IgD-negative memory B cell (primary cell): ENCODE measurements around the gene CTXND1. TPM values are rescaled to one million over a fixed set of nuclear protein-coding genes. Genes with fewer than 3 reads are reported as not detected.
"Not testable (repeated sequence)": the region's sequence is repeated elsewhere in the genome, so short reads cannot be mapped to it uniquely, and the experiment has no call there.

Experiments used
- H3K27ac Mint-ChIP-seq, 3 donors: one replicate each; pipeline ENCODE4 v1.8.0; 2020 to 2022; ENCODE audit warnings: mild to moderate bottlenecking in 3 of 3, mixed read lengths in 3 of 3, moderate library complexity in 1 of 3
- H3K27me3 Mint-ChIP-seq: one replicate; pipeline ENCODE4 v1.8.0; 2021; ENCODE audit warnings: mixed read lengths
- H3K36me3 Mint-ChIP-seq: one replicate; pipeline ENCODE4 v1.8.0; 2020; ENCODE audit warnings: mild to moderate bottlenecking, mixed read lengths
- H3K4me1 Mint-ChIP-seq, 3 donors: one replicate each; pipeline ENCODE4 v1.8.0; 2020 to 2022; ENCODE audit warnings: mixed read lengths in 3 of 3, mild to moderate bottlenecking in 1 of 3
- H3K4me3 Mint-ChIP-seq, 4 donors: one replicate each; pipeline ENCODE4 v1.8.0; 2020 to 2022; ENCODE audit warnings: mild to moderate bottlenecking in 4 of 4, mixed read lengths in 4 of 4, moderate library complexity in 3 of 4
- H3K9me3 Mint-ChIP-seq, 3 donors: one replicate each; pipeline ENCODE4 v1.8.0; 2020 to 2021; ENCODE audit warnings: mixed read lengths in 3 of 3, mild to moderate bottlenecking in 1 of 3
- polyA plus RNA-seq: library from polyadenylated mRNA; unstranded; fragments of 300-500 nt; fragmentation: Illumina TruSeq; gene quantifications from one replicate; pipeline ENCODE4 v1.2.3, GENCODE V29; 2021

CTXND1 gene
- polyA plus RNA-seq, 1 donor from 2014 or later = 0.04 TPM

DNA sequence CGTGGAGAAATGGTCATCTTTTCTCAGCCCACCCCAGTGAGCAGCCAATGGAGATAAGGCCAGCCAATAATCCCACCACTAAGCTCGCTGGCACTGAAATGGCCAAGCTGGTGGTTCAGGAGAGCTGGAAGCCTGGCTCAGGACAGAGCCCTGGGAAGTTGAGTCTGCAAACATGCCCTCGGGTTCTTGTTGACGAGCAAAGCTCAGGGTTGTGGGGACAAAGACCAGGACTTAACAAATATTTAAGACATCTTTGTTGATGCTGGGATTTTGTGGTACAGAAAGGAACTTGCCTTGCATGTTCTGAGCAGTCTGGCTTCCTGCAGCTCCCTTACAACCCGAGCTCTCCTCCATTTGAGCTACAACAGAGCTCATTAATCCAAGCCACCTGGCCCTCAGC is 94.8 kb downstream of the CTXND1 start:
- no peak overlapping the region for H3K4me3 Mint-ChIP-seq
- peaks cover 20 to 24% (median 21%) of the 10 kb centered on the region in 3 donors for H3K4me1 Mint-ChIP-seq
- H3K27me3 Mint-ChIP-seq = no peaks in the 10 kb centered on the region
- peaks cover 4% of the 10 kb centered on the region for H3K36me3 Mint-ChIP-seq
- H3K9me3 Mint-ChIP-seq = no peaks in the 10 kb centered on the region
- H3K27ac Mint-ChIP-seq = no peak overlapping the region

DNA sequence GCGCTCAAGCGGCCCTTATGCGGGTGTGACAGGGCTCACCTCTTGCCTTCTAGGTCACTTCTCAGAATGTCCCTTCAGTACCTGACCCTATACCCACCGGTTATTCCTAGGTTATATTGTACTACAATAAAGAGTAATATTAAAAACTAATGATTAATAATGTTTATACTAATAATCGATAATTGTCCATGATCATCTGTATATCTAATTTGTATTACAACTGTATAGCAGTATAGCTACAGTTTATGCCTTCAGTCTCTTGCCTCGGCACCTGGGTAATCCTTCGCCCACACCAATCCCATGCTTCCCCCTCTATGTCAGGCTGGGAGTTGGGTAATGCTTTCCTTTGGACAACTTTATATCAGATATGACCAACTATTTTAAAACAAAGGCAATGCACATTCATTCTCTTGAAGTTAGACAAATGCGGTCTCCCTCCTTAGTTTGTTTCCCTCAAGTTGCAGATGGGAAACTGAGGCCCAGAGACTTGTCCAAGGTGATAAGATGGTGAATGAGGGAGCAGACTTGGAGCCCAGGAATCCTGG is 95.8 kb downstream of the CTXND1 start:
- H3K4me1 Mint-ChIP-seq = peaks cover 20 to 27% (median 27%) of the 10 kb centered on the region in 3 donors
- H3K9me3 Mint-ChIP-seq = no peaks in the 10 kb centered on the region
- peaks cover under 1% of the 10 kb centered on the region for H3K36me3 Mint-ChIP-seq
- peak overlapping the region in 1 of 4 donors; percentile 96 for H3K4me3 Mint-ChIP-seq
- H3K27me3 Mint-ChIP-seq = no peaks in the 10 kb centered on the region
- H3K27ac Mint-ChIP-seq = no peak overlapping the region

GRCh38 chr15:80155378-80156175 is 96.4 kb downstream of the CTXND1 start:
- not testable (repeated sequence) for H3K27me3 Mint-ChIP-seq, H3K9me3 Mint-ChIP-seq, H3K27ac Mint-ChIP-seq, H3K36me3 Mint-ChIP-seq
- peak overlapping the region in 1 of 4 donors; percentile 96 for H3K4me3 Mint-ChIP-seq
- H3K4me1 Mint-ChIP-seq = peaks cover 14 to 21% (median 20%) of the 10 kb centered on the region in 3 donors

GRCh38 chr15:80155001-80155377 is 97.0 kb downstream of the CTXND1 start:
- Mint-ChIP-seq H3K36me3 (no peaks in the 10 kb centered on the region), H3K9me3 (no peaks in the 10 kb centered on the region), H3K4me3 (peak overlapping the region in 2 of 4 donors; percentile 63 to 96)

GRCh38 chr15:80154336-80154735 is 97.7 kb downstream of the CTXND1 start:
- no peaks in the 10 kb centered on the region for H3K9me3 Mint-ChIP-seq
- no peaks in the 10 kb centered on the region for H3K36me3 Mint-ChIP-seq
- H3K4me3 Mint-ChIP-seq = peak overlapping the region in 2 of 4 donors; percentile 63 to 96
- no peak overlapping the region for H3K27ac Mint-ChIP-seq
- peaks cover 10 to 16% (median 15%) of the 10 kb centered on the region in 3 donors for H3K4me1 Mint-ChIP-seq
- H3K27me3 Mint-ChIP-seq = no peaks in the 10 kb centered on the region

More at GRCh38 chr15:80155001-80155377, 97.0 kb downstream of the CTXND1 start:
- Mint-ChIP-seq H3K27ac (peak overlapping the region in 1 of 3 donors; percentile 59), H3K27me3 (no peaks in the 10 kb centered on the region), H3K4me1 (peaks cover 11 to 18% (median 15%) of the 10 kb centered on the region in 3 donors)

- peak overlapping the region in 1 of 3 donors; percentile 35 for H3K27ac Mint-ChIP-seq
- peak overlapping the region in 3 of 4 donors; percentile 32 to 96 (median 94) for H3K4me3 Mint-ChIP-seq
- no peaks in the 10 kb centered on the region for H3K27me3 Mint-ChIP-seq
- peaks cover 9 to 15% (median 14%) of the 10 kb centered on the region in 3 donors for H3K4me1 Mint-ChIP-seq
- H3K9me3 Mint-ChIP-seq = no peaks in the 10 kb centered on the region
- H3K36me3 Mint-ChIP-seq = no peaks in the 10 kb centered on the region
Measured at GRCh38 chr15:80153900-80154299, 98.1 kb downstream of the CTXND1 start.

DNA sequence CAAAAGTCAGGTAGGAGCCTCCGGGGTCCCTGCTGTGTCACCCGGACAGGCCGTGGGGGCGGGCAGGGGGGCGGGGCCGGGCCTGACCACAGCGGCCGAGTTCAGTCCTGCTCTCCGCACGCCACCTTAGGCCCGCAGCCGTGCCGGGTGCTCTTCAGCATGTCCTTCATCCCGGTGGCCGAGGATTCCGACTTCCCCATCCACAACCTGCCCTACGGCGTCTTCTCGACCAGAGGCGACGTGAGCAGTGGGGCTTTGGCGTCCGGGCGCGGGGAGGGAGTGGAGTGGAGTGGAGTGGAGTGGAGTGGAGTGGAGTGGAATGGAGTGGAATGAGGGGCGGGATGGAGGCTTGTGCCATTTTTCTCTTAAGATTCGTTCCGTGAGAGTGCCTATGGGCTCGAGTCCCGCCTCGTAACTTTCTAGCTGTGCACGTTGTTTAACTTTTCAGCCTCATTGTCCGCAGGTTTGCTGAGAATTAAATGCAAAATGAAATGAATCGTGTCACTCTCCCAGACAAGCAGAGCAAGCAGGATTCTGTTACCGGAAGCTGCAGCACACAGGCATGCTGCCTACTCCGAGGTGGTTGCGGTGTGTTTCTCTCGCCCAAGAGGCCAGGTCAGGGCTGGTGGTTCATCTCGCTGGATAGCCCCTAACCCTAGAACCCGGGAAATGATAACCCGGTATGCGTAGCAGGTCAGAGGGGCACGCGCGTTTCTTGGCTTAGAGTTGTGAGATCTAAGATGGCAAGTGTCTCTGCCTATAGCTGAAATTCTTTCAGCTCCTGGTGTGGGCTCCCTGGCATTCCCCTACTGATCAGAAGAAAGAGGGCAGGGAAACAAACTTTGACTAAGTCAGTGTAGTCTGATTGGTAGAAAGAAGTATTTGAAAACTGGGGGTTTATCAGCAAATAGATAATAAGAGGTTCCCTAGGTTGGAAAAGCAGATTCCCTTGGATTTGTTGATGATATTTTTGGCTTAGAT is 98.8 kb downstream of the CTXND1 start, which contains the start of gene FAH:
Gene FAH (plus strand): TSS at position 104 of the 981 bp plus-strand sequence. CDS start 56 bp downstream, at position 160.
- H3K36me3 Mint-ChIP-seq = no peaks in the 10 kb centered on the region
- no peaks in the 10 kb centered on the region for H3K27me3 Mint-ChIP-seq
- H3K4me1 Mint-ChIP-seq = peaks cover 9 to 15% (median 14%) of the 10 kb centered on the region in 3 donors
- peak within 1 kb of the TSS; percentile 35 to 93 (median 39) for H3K27ac Mint-ChIP-seq
- no peaks in the 10 kb centered on the region for H3K9me3 Mint-ChIP-seq
- peak within 1 kb of the TSS; percentile 84 to 96 (median 95) for H3K4me3 Mint-ChIP-seq

DNA sequence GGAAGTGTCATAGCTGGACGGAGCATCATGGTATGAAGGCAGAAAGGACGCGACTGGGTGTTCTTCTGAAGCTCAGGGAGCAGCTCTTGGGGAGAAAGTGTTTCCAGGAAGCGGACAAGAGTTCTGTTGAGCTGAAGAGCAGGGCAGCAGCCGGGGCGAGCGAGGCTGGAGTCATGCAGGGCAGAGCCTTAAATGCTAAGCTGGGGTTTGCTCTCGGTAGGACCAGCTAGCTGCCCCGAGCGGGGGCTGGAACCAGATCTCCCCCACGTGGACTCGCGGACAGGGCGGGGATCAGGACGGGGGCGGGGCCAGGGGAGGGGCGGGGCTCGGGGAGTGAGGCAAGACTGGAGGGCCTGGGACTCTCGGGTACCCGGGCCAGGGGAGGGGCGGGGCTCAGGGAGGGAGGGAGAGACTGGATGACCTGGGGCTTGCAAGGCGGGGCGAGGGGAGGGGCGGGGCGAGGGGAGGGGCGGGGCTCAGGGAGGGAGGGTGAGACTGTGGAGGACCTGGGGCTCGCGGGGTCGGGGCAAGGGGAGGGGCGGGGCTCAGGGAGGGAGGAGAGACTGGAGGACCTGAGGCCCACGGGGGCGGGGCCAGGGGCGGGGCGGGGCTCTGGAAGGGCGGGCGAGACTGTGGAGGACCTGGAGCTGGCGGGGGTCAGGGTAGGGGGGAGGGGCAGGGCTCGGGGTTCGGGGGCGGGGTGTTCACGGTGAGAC is 99.7 kb downstream of the CTXND1 start:
- Mint-ChIP-seq H3K9me3 (no peaks in the 10 kb centered on the region), H3K27me3 (no peaks in the 10 kb centered on the region), H3K36me3 (no peaks in the 10 kb centered on the region), H3K27ac (peak overlapping the region in 2 of 3 donors; percentile 29 to 39), H3K4me1 (peaks cover 9 to 15% (median 14%) of the 10 kb centered on the region in 3 donors), H3K4me3 (peak overlapping the region; percentile 84 to 96 (median 90))

- Mint-ChIP-seq H3K36me3 (no peaks in the 10 kb centered on the region), H3K4me1 (peaks cover 9 to 15% (median 14%) of the 10 kb centered on the region in 3 donors), H3K9me3 (peaks cover 0 to 4% (median 0%) of the 10 kb centered on the region in 3 donors), H3K4me3 (peak overlapping the region in 3 of 4 donors; percentile 81 to 91 (median 87)), H3K27me3 (no peaks in the 10 kb centered on the region), H3K27ac (no peak overlapping the region)
Measured at GRCh38 chr15:80151576-80151975, 100.4 kb downstream of the CTXND1 start.

GRCh38 chr15:80151148-80151547 is 100.9 kb downstream of the CTXND1 start:
- Mint-ChIP-seq H3K27ac (no peak overlapping the region), H3K27me3 (no peaks in the 10 kb centered on the region)

More at GRCh38 chr15:80151148-80151547, 100.9 kb downstream of the CTXND1 start:
- Mint-ChIP-seq H3K9me3 (peaks cover 0 to 8% (median 0%) of the 10 kb centered on the region in 3 donors), H3K36me3 (no peaks in the 10 kb centered on the region), H3K4me3 (peak overlapping the region in 3 of 4 donors; percentile 19 to 87 (median 81)), H3K4me1 (peaks cover 9 to 15% (median 14%) of the 10 kb centered on the region in 3 donors)

Other genes with a start within 250 kb of the CTXND1 start
- gene ZFAND6, start 192.5 kb downstream of the CTXND1 start, polyA plus RNA-seq = 216 TPM
- gene FAH, start 99.2 kb downstream of the CTXND1 start, polyA plus RNA-seq = 2.5 TPM
- gene ARNT2, start 152.2 kb upstream of the CTXND1 start, polyA plus RNA-seq = not detected